A549 (cell line): ENCODE measurements around the gene BPNT1. TPM values are rescaled to one million over a fixed set of nuclear protein-coding genes. Genes with fewer than 3 reads are reported as not detected.

Source experiments
- ATAC-seq, 2 experiments: fragments of 200-7000 bp in 1 of 2; fragments of >200 bp in 1 of 2; cut with Nextera tagmentation in 1 of 2; cut with Tn5 transposase in 1 of 2; 3 replicates each; pipeline versions ENCODE4 v1.8.0 to v1.9.1; 2018 to 2020; ENCODE audit warnings: mild to moderate bottlenecking in 1 of 2, moderate library complexity in 1 of 2
- CTCF ChIA-PET: fragments of 300-600 bp; sonication (Branson Sonifier 250); formaldehyde crosslinking; extraction: SDS; loops from one replicate; lab custom pipeline; 2021; ENCODE audit warnings: antibody characterized with exemption, inconsistent platforms; lab: Yijun Ruan, JAX
- POLR2A ChIA-PET: fragments of 350-600 bp; formaldehyde crosslinking; extraction: SDS; loops from one replicate; lab custom pipeline; 2021; ENCODE audit warnings: antibody characterized with exemption, inconsistent platforms; lab: Yijun Ruan, JAX
- DNase-seq, 2 experiments: peaks; one replicate each; pipeline versions ENCODE4 v3.0.0 to v3.0.0-alpha.2; 2011 to 2016; ENCODE audit warnings: low read depth in 1 of 2, low spot score in 1 of 2
- FAIRE-seq: peaks from 2 replicates; lab custom pipeline; 2011; peaks lifted over from hg19 to GRCh38; lab: Jason Lieb, UNC
- H3K27ac ChIP-seq, 2 experiments: fragments of >200 bp; sonication (Bioruptor Twin); formaldehyde crosslinking; 3 replicates each; pipeline ENCODE4 v1.5.1; 2016 to 2017
- H3K4me1 ChIP-seq: fragments of >200 bp; sonication (Bioruptor Twin); formaldehyde crosslinking; 3 replicates; pipeline ENCODE4 v1.6.1; 2016
- H3K4me2 ChIP-seq: fragments of >200 bp; sonication (Bioruptor Twin); formaldehyde crosslinking; 3 replicates; pipeline ENCODE4 v1.6.1; 2016
- H3K4me3 ChIP-seq: fragments of >200 bp; sonication (Bioruptor Twin); formaldehyde crosslinking; 3 replicates; pipeline ENCODE4 v1.5.1; 2016
- H3K9me3 ChIP-seq: fragments of >200 bp; sonication (Bioruptor Twin); formaldehyde crosslinking; 3 replicates; pipeline ENCODE4 v1.6.1; 2016
- BHLHE40 ChIP-seq: IDR thresholded peaks from 2 replicates; pipeline ENCODE4 v1.6.1; 2012; ENCODE audit warnings: low read depth, low read length, inconsistent platforms
- CBX8 ChIP-seq: fragments of 200-600 bp; sonication (generic); IDR thresholded peaks from 2 replicates; pipeline ENCODE4 v1.6.1; 2016
- HOXB13 ChIP-seq: fragments of 250-450 bp; sonication (Bioruptor Pico); IDR thresholded peaks from 2 replicates; pipeline ENCODE4 v1.5.0; 2020; ENCODE audit warnings: low read depth, mild to moderate bottlenecking, moderate library complexity
- MAFK ChIP-seq: fragments of 450-650 bp; IDR thresholded peaks from 2 replicates; pipeline ENCODE4 v1.6.1; 2014; ENCODE audit not compliant: partially characterized antibody
- NFE2L2 ChIP-seq: fragments of 150-350 bp; conservative IDR thresholded peaks from 2 replicates; pipeline ENCODE4 v1.6.1; 2014; ENCODE audit warnings: low read length
- POLR2A ChIP-seq: IDR thresholded peaks from 2 replicates; pipeline ENCODE4 v1.6.1; 2012; ENCODE audit warnings: mild to moderate bottlenecking, low read length
- POLR2AphosphoS2 ChIP-seq: conservative IDR thresholded peaks from 2 replicates; pipeline ENCODE4 v1.6.1; 2012; ENCODE audit warnings: low read length, improper control_type of control experiment, inconsistent platforms
- RFX5 ChIP-seq: fragments of 450-650 bp; IDR thresholded peaks from 2 replicates; pipeline ENCODE4 v1.7.1; 2014; ENCODE audit warnings: antibody characterized with exemption, mild to moderate bottlenecking, moderate library complexity
- TFCP2L1 ChIP-seq: fragments of 250-450 bp; sonication (Bioruptor Pico); IDR thresholded peaks from 2 replicates; pipeline ENCODE4 v1.5.0; 2021; ENCODE audit warnings: mild to moderate bottlenecking
- polyA plus RNA-seq, 4 experiments: library from polyadenylated mRNA; depleted of rRNA in 3 of 4; stranded (reverse); fragments of >200 nt; fragmentation: RNase III in 1 of 4; extraction: RNeasy Plus Mini Kit Qiagen cat#74134 plus additional on column Dnase treatment in 1 of 4; gene quantifications; 2 replicates in 3 of 4; 3 replicates in 1 of 4; pipeline ENCODE4 v1.2.3, GENCODE V29; 2011 to 2017
- small RNA-seq, 6 experiments: library from RNA; depleted of rRNA; stranded (forward); fragments of <200 nt; gene quantifications; one replicate each; pipeline ENCODE3, GENCODE V24; 2012
- TF ChIP-seq, protein P1 (sequence below): fragments of 200-600 bp; sonication (generic); IDR thresholded peaks from 2 replicates; pipeline ENCODE4 v1.6.1; 2016; ENCODE audit warnings: antibody characterized with exemption, mild to moderate bottlenecking, moderate library complexity
- TF ChIP-seq, protein P2 (sequence below): fragments of 450-650 bp; IDR thresholded peaks from 2 replicates; pipeline ENCODE4 v1.6.1; 2014; ENCODE audit warnings: antibody characterized with exemption
- TF ChIP-seq, protein P3 (sequence below): IDR thresholded peaks from 2 replicates; pipeline ENCODE4 v1.6.1; 2012; ENCODE audit warnings: low read depth, borderline replicate concordance

BPNT1 gene
- polyA plus RNA-seq, 2 of the 4 experiments (the other 2 are of a cell fraction): 27.0 to 43.5 TPM

DNA sequence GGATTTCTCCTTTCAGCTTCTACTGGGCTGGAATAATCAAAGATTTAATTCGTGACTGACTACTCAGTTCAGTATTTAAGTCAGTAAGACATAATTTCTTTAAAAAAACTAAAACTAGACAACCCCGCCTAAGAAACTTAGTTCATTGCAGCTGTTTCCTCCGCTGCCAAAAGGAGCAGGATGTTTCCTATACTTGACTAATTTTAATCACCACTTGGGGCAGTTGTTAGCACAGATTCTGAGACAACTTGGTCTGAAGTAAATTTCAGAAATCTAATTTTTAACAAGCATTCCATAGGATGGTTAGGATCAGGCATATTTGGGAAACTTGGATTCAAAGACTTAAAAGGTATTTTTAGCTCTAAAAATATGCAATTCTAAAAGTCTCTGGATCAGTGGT lies 77.3 kb downstream of the BPNT1 start (continued):
- TF ChIP-seq, protein P1, sequence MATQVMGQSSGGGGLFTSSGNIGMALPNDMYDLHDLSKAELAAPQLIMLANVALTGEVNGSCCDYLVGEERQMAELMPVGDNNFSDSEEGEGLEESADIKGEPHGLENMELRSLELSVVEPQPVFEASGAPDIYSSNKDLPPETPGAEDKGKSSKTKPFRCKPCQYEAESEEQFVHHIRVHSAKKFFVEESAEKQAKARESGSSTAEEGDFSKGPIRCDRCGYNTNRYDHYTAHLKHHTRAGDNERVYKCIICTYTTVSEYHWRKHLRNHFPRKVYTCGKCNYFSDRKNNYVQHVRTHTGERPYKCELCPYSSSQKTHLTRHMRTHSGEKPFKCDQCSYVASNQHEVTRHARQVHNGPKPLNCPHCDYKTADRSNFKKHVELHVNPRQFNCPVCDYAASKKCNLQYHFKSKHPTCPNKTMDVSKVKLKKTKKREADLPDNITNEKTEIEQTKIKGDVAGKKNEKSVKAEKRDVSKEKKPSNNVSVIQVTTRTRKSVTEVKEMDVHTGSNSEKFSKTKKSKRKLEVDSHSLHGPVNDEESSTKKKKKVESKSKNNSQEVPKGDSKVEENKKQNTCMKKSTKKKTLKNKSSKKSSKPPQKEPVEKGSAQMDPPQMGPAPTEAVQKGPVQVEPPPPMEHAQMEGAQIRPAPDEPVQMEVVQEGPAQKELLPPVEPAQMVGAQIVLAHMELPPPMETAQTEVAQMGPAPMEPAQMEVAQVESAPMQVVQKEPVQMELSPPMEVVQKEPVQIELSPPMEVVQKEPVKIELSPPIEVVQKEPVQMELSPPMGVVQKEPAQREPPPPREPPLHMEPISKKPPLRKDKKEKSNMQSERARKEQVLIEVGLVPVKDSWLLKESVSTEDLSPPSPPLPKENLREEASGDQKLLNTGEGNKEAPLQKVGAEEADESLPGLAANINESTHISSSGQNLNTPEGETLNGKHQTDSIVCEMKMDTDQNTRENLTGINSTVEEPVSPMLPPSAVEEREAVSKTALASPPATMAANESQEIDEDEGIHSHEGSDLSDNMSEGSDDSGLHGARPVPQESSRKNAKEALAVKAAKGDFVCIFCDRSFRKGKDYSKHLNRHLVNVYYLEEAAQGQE: no peak
- no peak for TF ChIP-seq MAFK
- TF ChIP-seq BHLHE40: no peak
- TF ChIP-seq HOXB13 (CRISPR knock-in tag): no peak
- TF ChIP-seq, protein P2, sequence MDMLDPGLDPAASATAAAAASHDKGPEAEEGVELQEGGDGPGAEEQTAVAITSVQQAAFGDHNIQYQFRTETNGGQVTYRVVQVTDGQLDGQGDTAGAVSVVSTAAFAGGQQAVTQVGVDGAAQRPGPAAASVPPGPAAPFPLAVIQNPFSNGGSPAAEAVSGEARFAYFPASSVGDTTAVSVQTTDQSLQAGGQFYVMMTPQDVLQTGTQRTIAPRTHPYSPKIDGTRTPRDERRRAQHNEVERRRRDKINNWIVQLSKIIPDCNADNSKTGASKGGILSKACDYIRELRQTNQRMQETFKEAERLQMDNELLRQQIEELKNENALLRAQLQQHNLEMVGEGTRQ: no peak
- no peak for TF ChIP-seq CBX8
- no peak for TF ChIP-seq NFE2L2

DNA sequence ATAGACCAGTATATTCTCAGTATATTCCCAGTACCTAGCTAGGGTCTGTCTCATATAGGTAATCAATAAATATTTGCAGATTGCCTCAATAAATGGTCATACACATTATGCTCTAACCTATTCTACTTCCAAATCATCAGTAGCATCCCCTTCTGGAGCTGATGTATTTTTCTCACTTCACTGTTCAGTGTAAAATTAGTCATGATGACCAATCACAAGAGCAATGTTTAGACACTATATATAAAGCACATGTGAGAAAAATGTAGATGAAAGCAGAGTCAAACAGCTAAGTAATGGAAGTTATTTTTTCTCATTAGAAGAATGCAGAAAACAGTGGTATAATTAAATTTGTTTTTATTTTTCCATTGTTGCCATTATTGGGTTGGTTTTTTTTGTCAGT lies 78.0 kb downstream of the BPNT1 start:
- DNase-seq (no peak), FAIRE-seq (no peak), ATAC-seq (no peak)
- no peak for TF ChIP-seq MAFK
- TF ChIP-seq POLR2AphosphoS2: no peak
- no peak for TF ChIP-seq POLR2A
- TF ChIP-seq, protein P3, sequence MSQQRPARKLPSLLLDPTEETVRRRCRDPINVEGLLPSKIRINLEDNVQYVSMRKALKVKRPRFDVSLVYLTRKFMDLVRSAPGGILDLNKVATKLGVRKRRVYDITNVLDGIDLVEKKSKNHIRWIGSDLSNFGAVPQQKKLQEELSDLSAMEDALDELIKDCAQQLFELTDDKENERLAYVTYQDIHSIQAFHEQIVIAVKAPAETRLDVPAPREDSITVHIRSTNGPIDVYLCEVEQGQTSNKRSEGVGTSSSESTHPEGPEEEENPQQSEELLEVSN: no peak
- no peak for TF ChIP-seq CBX8
- TF ChIP-seq NFE2L2: no peak
- no peak for TF ChIP-seq RFX5
- TF ChIP-seq HOXB13 (CRISPR knock-in tag): no peak
- TF ChIP-seq TFCP2L1 (CRISPR knock-in tag): no peak
- Histone ChIP-seq H3K9me3 (no peaks in the 10 kb centered on the region), H3K27ac (no peak overlapping the region), H3K4me1 (0 out of 3 replicates have a peak, but pooled peaks cover 5% of the 10 kb centered on the region), H3K4me3 (no peak overlapping the region), H3K4me2 (no peak overlapping the region)
- ChIA-PET POLR2A (no interaction called here), CTCF (interaction anchor here (0.7 to 1.8 kb wide), 3 partner anchors 13 to 80 kb away, joined by 3 to 7 read pairs (median 7); no protein-coding TSS in a partner anchor)

Small RNA genes within 50 kb of the gene (small RNA-seq; reads per million reads assigned to genes)
- 1.6 to 2,470 (median 75.5) reads per million in 6 experiments for gene MIR194-1
- 0 to 16.9 (median 0.72) reads per million in 6 experiments for gene MIR215

Other genes starting within 250 kb of the BPNT1 start
- gene SLC30A10, start 161.2 kb downstream of the BPNT1 start, polyA plus RNA-seq (2011; rRNA removed): 0.04 TPM in 1 of 2 replicates, not detected in the other
- gene SLC30A10, start 161.2 kb downstream of the BPNT1 start, polyA plus RNA-seq (2017; fragmentation: RNase III; extraction: RNeasy Plus Mini Kit Qiagen cat#74134 plus additional on column Dnase treatment): 0.03 to 0.07 TPM (median 0.04 TPM) in 3 replicates
- 113 and 167 TPM in 2 replicates for gene EPRS1, start 43.3 kb downstream of the BPNT1 start, polyA plus RNA-seq (2011; rRNA removed)
- gene EPRS1, start 43.3 kb downstream of the BPNT1 start, polyA plus RNA-seq (2017; fragmentation: RNase III; extraction: RNeasy Plus Mini Kit Qiagen cat#74134 plus additional on column Dnase treatment): 69.4 to 82.9 TPM (median 72.7 TPM) in 3 replicates
- 66.7 and 97.0 TPM in 2 replicates for gene IARS2, start 4.3 kb upstream of the BPNT1 start, polyA plus RNA-seq (2011; rRNA removed)
- gene IARS2, start 4.3 kb upstream of the BPNT1 start, polyA plus RNA-seq (2017; fragmentation: RNase III; extraction: RNeasy Plus Mini Kit Qiagen cat#74134 plus additional on column Dnase treatment): 115 to 116 TPM (median 115 TPM) in 3 replicates
- gene RAB3GAP2, start 182.7 kb upstream of the BPNT1 start, polyA plus RNA-seq (2011; rRNA removed): 42.8 and 43.1 TPM in 2 replicates
- 13.7 to 14.3 TPM (median 14.1 TPM) in 3 replicates for gene RAB3GAP2, start 182.7 kb upstream of the BPNT1 start, polyA plus RNA-seq (2017; fragmentation: RNase III; extraction: RNeasy Plus Mini Kit Qiagen cat#74134 plus additional on column Dnase treatment)